ENCODE results near the gene B4GALNT4. TPM values are rescaled to one million over a fixed set of nuclear protein-coding genes. Genes with fewer than 3 reads are reported as not detected.
"Not testable (repeated sequence)": the region's sequence is repeated elsewhere in the genome, so short reads cannot be mapped to it uniquely, and the experiment has no call there.

B4GALNT4 gene
- total and polyA plus RNA-seq, 2 experiments from 2014 or later, result 35.8 to 94.4 TPM

DNA sequence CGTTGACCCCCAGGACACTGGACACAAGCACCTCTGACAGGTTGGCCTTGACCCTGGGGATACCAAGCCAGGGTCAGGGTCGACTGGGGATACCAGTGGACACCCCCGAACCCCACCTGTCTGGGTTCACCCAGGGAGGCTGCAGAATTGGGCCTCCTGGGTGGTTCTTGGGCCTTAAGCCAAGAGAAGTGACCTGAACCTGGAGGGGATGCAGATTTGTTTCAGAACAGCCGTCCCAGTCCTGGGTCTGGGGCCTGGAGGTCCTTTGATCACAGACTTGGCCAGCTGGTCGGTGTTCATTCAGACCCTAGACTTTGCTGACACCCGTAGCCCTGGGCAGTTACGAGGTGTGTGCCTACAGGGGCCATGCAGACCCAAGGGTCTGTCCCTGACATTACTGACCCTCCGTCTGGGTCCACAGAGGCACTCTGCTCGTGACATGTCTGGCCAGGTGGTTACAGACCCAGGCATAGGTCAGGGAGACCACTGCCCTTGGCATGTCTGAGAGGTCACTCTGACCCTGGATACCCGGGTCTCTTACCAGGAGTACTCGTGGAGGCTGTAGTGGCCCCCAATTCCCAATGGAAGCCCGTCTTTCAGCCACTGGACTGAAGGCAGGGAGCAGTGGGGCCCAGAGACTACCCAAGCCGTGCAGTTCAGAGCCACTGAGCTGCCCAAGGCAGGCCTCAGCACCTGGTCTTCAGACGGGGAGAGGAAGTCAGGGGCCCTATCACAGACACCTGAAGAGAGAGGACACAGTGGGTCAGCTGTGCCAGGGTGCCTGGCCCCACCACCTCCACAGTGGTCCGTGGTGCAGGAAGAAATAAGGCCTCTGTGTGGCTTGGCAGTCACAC is 39.1 kb downstream of the B4GALNT4 start:
- H3K36me3 ChIP-seq, result no peaks in the 10 kb centered on the region
- peaks cover 5% of the 10 kb centered on the region for H3K27me3 ChIP-seq
- no peaks in the 10 kb centered on the region for H3K9me3 ChIP-seq (ENCODE audit: low read depth)
- no peak for DNase-seq (ENCODE audit: low read depth in 1 of 2, low spot score in 1 of 2)
- H3K27ac ChIP-seq, result no peak overlapping the region
- no peak overlapping the region for H3K4me3 ChIP-seq
- TF ChIP-seq, protein P1, sequence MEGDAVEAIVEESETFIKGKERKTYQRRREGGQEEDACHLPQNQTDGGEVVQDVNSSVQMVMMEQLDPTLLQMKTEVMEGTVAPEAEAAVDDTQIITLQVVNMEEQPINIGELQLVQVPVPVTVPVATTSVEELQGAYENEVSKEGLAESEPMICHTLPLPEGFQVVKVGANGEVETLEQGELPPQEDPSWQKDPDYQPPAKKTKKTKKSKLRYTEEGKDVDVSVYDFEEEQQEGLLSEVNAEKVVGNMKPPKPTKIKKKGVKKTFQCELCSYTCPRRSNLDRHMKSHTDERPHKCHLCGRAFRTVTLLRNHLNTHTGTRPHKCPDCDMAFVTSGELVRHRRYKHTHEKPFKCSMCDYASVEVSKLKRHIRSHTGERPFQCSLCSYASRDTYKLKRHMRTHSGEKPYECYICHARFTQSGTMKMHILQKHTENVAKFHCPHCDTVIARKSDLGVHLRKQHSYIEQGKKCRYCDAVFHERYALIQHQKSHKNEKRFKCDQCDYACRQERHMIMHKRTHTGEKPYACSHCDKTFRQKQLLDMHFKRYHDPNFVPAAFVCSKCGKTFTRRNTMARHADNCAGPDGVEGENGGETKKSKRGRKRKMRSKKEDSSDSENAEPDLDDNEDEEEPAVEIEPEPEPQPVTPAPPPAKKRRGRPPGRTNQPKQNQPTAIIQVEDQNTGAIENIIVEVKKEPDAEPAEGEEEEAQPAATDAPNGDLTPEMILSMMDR (IDR thresholded peaks at IDR 0.05; ENCODE audit: low read depth, low read length), result no peak
- no peaks in the 10 kb centered on the region for H3K4me1 ChIP-seq (ENCODE audit: low read depth)

- Histone ChIP-seq H3K27me3 (peaks cover 5% of the 10 kb centered on the region), H3K4me3 (no peak overlapping the region), H3K36me3 (no peaks in the 10 kb centered on the region), H3K27ac (no peak overlapping the region), H3K9me3 (ENCODE audit: low read depth) (no peaks in the 10 kb centered on the region), H3K4me1 (ENCODE audit: low read depth) (no peaks in the 10 kb centered on the region)
- TF ChIP-seq, protein P1 (IDR thresholded peaks at IDR 0.05; ENCODE audit: low read depth, low read length), result no peak
- no peak for DNase-seq (ENCODE audit: low read depth in 1 of 2, low spot score in 1 of 2)
These were observed 39.8 kb downstream of the B4GALNT4 start for GRCh38 chr11:409008-409599.

GRCh38 chr11:409600-410483 is 40.5 kb downstream of the B4GALNT4 start:
- H3K27me3 ChIP-seq, result peaks cover 11% of the 10 kb centered on the region
- no peaks in the 10 kb centered on the region for H3K4me1 ChIP-seq (ENCODE audit: low read depth)
- no peak overlapping the region for H3K4me3 ChIP-seq
- no peaks in the 10 kb centered on the region for H3K36me3 ChIP-seq
- H3K27ac ChIP-seq, result no peak overlapping the region
- no peaks in the 10 kb centered on the region for H3K9me3 ChIP-seq (ENCODE audit: low read depth)
- no peak for DNase-seq (ENCODE audit: low read depth in 1 of 2, low spot score in 1 of 2)
- TF ChIP-seq, protein P1 (IDR thresholded peaks at IDR 0.05; ENCODE audit: low read depth, low read length), result no peak

- H3K27me3 ChIP-seq, result peaks cover 18% of the 10 kb centered on the region
- not testable (repeated sequence) for H3K4me3 ChIP-seq; H3K9me3 ChIP-seq (ENCODE audit: low read depth); H3K36me3 ChIP-seq; H3K4me1 ChIP-seq (ENCODE audit: low read depth); H3K27ac ChIP-seq; DNase-seq (ENCODE audit: low read depth in 1 of 2, low spot score in 1 of 2)
These were observed 41.4 kb downstream of the B4GALNT4 start for GRCh38 chr11:410711-411110.

DNA sequence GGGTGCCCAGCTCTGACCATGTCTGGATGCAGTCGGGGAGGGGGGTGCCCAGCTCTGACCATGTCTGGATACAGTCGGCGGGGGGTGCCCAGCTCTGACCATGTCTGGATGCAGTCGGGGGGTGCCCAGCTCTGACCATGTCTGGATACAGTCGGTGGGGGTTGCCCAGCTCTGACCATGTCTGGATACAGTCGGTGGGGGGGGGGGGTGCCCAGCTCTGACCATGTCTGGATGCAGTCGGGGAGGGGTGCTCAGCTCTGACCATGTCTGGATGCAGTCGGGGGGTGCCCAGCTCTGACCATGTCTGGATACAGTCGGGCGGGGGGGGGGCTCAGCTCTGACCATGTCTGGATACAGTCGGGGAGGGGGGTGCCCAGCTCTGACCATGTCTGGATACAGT is 42.2 kb downstream of the B4GALNT4 start:
- not testable (repeated sequence) for H3K36me3 ChIP-seq; H3K27ac ChIP-seq; H3K4me1 ChIP-seq (ENCODE audit: low read depth); DNase-seq (ENCODE audit: low read depth in 1 of 2, low spot score in 1 of 2); H3K9me3 ChIP-seq (ENCODE audit: low read depth); H3K4me3 ChIP-seq
- peaks cover 26% of the 10 kb centered on the region for H3K27me3 ChIP-seq

- Histone ChIP-seq H3K4me3 (no peak overlapping the region), H3K27me3 (peaks cover 38% of the 10 kb centered on the region), H3K27ac (no peak overlapping the region), H3K4me1 (ENCODE audit: low read depth) (peaks cover 3% of the 10 kb centered on the region), H3K9me3 (ENCODE audit: low read depth) (no peaks in the 10 kb centered on the region), H3K36me3 (no peaks in the 10 kb centered on the region)
- TF ChIP-seq, protein P1 (IDR thresholded peaks at IDR 0.05; ENCODE audit: low read depth, low read length), result no peak
- DNase-seq (ENCODE audit: low read depth in 1 of 2, low spot score in 1 of 2), result no peak
These were observed 43.4 kb downstream of the B4GALNT4 start for GRCh38 chr11:412641-413119.

All from cardiac muscle cell (in vitro differentiated cells and primary cell).